Amygdala (tissue), 56 donors: ENCODE results near the gene ASMT.
"Not testable (repeated sequence)": the region's sequence is repeated elsewhere in the genome, so short reads cannot be mapped to it uniquely, and the experiment has no call there.

Experiments
- DNase-seq, 56 donors: peaks; one replicate each; lab custom pipeline; 2025; lab: John Stamatoyannopoulos, UW

ASMT gene

GRCh38 chrX:1624861-1625215, 10.0 kb downstream of the ASMT start:
- DNase-seq: not testable (repeated sequence)

DNA sequence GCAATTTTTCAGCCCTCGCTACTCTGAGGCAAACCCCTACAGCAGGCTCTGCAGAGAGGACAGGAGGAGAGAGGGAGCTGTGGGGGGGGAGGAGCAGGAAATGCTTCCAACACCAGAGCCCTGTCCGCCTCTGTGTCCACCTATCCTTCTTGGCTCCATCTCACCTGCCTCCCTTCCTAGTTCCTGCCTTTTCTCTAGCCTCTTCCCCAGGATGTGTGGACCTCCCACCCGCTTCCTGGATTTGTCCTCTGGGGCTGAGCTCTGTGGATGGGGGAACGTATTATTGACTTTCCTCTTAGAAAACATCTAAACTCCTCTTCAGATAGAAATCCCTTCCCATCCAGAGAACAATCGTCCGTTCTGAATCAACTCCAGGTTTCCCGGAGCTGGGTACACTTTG, 14.4 kb downstream of the ASMT start:
- DNase-seq: no peak

DNA sequence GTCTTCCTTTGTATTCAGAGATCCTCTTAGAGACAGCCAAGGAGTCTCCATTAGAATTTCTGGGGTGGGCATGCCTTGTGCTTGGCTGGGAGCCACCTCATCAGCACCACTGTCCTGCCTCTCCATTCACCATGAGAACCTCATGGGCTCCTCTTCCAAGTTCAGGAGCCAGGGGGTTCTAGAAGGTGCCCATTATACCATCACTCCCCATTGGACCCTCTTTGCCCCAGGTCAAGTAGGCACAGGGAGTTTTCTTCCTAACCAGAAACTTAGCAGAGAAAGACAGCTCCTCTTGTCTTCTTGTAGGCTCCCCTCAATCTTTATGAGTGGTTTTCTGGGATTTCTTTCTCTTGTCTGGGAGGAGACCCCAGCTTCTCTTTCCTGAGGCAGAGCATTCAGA, 31.1 kb downstream of the ASMT start:
- no peak for DNase-seq

GRCh38 chrX:1649621-1650020, 34.8 kb downstream of the ASMT start:
- no peak for DNase-seq

DNA sequence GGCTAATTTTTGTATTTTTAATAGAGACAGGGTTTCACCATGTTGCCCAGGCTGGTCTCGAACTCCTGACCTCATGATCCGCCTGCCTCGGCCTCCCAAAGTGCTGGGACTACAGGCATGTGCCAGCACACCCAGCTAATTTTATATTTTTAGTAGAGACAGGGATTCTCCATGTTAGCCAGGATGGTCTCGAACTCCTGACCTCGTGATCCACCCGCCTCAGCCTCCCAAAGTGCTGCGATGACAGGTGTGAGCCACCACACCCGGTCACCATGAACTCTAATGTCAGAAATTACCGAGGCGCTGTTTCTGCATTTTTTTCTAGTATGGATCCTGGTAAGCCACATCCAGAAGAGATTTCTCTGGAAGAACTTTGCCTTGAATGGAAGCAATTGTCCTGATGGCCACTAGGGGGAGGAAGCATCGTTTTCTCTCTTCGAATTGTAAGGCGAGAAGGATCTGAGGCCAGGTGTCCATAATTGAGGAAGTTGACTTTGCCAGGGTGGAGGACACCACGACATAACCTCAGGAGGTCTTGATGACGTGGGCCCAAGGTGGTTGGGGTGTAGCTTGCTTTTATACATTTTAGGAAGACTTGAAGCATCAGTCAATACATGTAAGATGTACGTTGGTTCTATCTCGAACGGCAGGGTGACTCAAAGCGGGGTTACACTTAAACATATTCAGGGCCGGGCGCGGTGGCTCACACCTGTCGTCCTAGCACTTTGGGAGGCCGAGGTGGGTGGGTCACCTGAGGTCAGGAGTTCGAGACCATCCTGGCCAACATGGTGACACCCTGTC, 37.4 kb downstream of the ASMT start:
- peak in 9 of 56 donors; percentile 0 to 65 (median 7) for DNase-seq

- no peak for DNase-seq
Observed at GRCh38 chrX:1656379-1656778, 41.5 kb downstream of the ASMT start.

DNA sequence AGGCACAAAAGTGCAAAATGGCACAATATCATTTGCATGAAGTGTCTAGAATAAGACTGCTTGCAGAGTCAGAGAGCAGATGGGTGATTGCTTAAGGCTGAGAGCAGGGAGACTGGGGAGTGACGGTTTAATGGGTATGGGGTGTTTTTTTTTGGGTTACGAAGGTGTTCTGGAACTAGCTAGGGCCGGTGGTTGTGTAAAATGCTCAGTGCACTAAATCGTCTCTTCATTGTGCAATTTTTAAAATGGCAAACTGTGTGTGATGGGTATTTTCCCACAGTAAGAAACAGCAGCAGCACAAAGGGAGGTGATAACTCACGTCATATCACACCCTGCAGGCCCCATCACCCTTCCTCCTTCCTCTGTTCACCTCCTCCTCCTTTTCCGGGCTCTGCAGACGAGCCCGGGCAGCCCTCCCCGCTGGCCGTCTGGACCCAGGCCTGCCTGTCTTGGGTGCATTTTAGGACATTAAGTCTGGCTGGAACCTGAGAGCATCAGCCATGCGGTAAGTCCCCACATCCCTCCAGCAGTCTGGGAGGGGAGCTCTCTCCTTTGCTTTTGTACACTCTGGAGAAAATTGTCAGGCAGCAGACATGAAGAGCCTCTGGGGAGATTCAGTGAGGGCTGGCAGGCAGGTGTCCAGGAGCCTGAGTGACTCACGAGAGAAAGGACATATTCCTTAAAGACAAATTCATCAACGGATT, 42.7 kb downstream of the ASMT start:
- peak in 2 of 56 donors; percentile 1 to 4 for DNase-seq

DNA sequence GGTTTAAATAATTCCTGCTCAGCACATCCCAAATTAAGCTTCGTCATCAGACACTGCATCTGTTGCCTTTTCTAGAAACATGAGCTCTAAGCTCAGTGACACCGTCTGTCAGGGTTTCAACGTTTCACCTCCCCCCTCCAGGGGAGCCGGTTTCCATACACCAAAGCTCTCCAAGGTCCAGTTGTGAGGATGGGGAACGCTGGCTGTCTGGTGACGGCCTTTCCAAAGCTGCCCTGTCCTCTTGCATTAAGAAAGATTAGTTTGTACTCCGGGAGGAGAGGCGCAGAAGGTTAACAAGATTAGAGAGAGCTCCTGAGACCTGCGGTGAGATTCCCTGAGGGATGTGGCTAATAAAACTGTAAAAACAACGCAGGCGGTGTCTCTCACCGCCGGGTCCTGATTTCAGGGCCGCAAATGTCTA, 43.2 kb downstream of the ASMT start:
- DNase-seq: no peak

DNA sequence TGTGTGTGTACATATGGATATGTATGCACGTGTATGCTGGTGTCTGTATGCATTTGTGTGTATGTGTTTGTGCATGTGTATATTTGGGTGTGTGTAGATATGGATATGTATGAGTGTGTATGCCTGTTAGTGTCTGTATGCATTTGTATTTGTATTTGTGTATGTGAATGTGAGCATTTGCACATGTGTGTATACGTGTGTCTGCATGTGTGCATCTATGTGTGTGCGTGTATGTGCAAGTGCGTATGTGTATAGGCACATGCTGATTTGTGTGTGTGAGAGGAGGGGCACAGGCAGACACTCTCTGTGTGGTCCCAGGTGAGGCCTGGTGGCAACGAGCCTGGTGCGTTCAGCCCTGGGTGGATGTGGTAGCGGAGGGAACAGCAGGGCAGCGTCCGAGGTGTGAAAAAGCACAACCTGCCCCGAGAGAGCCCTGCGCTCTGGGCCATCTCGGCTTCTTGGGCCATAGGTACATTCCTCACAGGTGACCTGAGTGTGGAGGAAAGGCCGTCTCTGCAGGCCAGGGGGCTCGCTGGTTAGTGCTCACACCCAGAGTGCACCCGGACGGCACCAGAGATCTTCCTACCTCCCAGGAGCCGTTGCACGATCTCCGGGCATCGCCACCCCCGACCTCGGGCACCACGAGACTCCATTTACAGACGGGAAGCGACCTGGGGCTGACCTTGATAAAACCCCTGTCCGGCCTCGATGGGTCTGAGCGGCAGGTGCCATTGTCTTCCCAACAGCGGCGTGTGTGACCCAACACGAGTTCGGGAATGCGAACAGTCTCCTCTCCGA, 45.0 kb downstream of the ASMT start:
- DNase-seq: no peak

GRCh38 chrX:1661048-1661921, 46.4 kb downstream of the ASMT start:
- DNase-seq: peak in 11 of 56 donors; percentile 3 to 65 (median 15)

DNA sequence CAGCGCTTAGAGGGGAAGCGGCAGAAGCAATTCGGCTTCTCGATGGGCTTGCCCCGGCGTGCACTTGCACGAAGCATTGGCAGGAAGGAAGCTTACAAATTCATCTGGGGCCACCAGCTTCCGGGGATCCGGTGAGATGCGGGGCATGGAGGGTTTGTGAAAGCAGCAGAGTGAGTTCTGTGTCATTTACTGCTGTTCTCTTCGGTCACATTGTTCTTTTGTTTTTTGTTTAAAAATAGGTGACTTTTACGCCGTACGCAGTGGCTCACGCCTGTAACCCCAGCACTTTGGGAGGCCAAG, 47.0 kb downstream of the ASMT start:
- DNase-seq: no peak

DNA sequence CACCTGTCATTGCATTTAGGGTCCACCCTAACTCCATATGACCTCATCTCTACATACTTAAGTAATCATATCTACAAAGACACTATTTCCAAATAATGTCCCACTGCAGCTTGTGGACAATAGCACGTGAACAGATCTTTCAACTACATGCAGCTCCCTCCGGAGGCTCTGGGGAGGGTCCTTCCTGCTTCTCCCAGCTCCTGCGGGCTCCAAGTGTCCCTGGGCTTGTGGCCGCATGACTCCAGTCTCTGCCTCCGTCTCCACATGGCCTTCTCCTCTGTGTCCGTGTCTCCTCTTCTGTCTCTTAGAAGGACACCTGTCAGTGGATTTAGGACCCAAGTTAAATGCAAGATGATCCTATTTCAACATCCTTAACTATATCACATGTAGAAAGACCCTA, 52.7 kb downstream of the ASMT start:
- no peak for DNase-seq

DNA sequence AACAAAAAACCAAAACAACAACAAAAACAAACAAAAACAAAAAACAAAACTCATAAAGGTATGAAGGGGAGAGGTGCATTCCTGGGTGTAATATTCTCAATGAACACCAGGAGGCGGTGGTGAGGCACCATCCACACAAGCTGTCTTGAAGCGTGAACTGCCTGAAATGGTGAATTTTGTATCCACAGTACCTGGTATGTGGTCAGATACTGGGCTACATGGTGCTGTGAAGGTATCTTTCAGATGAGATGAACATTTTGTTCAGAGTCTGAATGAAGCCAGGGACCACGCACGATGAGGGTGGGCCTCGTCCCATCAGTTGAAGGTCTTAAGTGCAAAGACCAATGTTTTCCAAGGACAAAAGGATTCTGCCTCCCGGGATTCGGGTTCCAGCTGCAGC, 58.5 kb downstream of the ASMT start:
- DNase-seq: no peak

DNA sequence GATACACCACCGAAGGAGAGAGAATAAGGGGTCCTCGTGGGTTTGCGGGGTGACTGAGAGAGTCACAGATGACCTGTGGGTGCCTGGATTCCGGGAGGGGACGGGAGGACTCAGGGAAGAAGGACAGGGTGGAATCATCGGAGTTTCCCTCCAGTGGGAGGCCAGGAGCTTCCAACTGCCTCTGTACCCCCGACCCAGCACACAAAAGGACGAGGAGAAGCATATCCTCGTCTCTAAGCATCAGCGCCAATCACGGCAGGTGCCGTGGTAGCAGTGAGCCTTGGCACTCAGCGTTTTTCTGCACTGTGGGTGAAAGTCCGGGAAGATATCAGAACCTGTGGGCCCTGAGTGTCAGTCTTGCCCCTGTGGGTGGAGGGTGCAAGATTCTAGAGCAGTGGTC, 62.0 kb downstream of the ASMT start:
- DNase-seq: no peak

- no peak for DNase-seq
Observed at GRCh38 chrX:1679238-1679637, 64.4 kb downstream of the ASMT start.

DNA sequence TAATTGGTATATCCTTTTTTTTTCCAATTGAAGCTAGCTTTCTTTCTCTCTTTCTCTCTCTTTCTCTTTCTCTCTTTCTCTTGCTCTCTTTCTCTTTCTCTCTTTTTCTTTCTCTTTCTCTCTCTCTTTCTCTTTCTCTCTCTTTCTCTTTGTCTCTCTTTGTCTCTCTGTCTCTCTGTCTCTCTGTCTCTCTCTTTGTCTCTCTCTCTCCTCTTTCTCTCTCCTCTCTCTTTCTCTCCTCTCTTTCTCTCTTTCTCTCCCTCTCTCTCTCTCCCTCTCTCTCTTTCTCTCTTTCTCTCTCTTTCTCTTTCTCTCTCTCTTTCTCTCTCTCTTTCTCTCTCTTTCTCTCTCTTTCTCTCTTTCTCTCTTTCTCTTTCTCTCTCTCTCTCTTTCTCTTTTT, 66.6 kb downstream of the ASMT start:
- DNase-seq: no peak

GRCh38 chrX:1681856-1682255, 67.0 kb downstream of the ASMT start:
- DNase-seq: not testable (repeated sequence)

DNA sequence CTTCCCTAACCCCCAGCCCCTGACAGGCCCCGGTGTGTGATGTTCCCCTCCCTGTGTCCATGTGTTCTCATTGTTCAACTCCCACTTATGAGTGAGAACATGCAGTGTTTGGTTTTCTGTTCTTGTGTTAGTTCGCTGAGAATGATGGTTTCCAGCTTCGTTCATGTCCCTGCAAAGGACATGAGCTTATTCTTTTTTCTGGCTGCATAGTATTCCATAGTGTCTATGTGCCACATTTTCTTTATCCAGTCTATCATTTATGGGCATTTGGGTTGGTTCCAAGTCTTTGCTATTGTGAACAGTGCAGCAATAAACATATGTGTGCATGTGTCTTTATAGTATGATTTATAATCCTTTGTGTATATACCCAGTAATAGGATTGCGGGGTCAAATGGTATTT, 67.6 kb downstream of the ASMT start:
- DNase-seq: not testable (repeated sequence)

DNA sequence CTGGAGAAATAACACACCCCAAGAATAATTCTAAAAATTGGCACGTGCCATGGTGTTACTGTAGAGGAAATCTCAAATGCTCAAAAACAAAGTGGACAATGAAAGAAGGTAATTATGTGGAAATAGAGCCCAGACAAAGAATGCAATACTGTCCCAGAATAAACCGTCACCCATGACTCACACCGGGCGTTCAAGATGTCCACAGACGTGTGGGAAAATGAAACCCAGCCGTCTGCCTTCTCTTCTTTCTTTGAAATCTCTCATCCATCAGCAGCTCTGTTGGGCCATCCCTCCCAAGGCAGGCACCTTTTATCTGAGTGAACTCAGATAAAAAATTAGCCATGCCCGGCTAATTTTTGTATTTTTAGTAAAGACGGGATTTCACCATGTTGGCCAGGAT, 70.0 kb downstream of the ASMT start:
- not testable (repeated sequence) for DNase-seq

DNA sequence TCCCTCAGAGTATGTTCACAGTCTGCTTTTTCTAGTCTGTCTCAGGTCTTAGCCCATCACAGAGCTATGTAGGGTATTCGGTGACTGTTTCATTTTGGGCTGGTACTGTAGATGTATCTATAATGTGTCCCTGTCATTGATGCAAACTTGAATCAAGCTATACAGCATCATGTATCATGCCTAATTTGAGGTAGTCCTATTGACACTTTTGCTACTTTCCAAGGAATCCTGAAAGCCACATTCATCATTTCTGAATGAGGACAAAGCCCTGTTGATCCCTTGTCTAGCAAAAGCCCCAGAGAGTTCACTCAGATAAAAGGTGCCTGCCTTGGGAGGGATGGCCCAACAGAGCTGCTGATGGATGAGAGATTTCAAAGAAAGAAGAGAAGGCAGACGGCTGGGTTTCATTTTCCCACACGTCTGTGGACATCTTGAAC, 70.6 kb downstream of the ASMT start:
- DNase-seq: not testable (repeated sequence)
